Esophagus muscularis mucosa (tissue), 4 donors: ENCODE measurements around the gene ZNF578. TPM values are rescaled to one million over a fixed set of nuclear protein-coding genes. Genes with fewer than 3 reads are reported as not detected.
"Not testable (repeated sequence)": the region's sequence is repeated elsewhere in the genome, so short reads cannot be mapped to it uniquely, and the experiment has no call there.

Source experiments
- DNase-seq: peaks from one replicate; pipeline ENCODE4 v3.0.0-alpha.2; 2017; ENCODE audit errors: extremely low spot score
- H3K27ac ChIP-seq, 4 donors: fragments of 200-600 bp; sonication (generic); replicated peaks in 1 of 4; 1 replicate in 3 of 4; 2 replicates in 1 of 4; pipeline ENCODE4 v1.5.1; 2016 to 2019; ENCODE audit warnings: mild to moderate bottlenecking in 1 of 4
- H3K27me3 ChIP-seq, 4 donors: fragments of 200-600 bp; sonication (generic); one replicate each; pipeline versions ENCODE4 v1.5.1 to v1.6.0; 2016 to 2019
- H3K36me3 ChIP-seq, 4 donors: fragments of 200-600 bp; sonication (generic); one replicate each; pipeline ENCODE4 v1.5.1; 2016 to 2019
- H3K4me1 ChIP-seq, 4 donors: fragments of 200-600 bp; sonication (generic); one replicate each; pipeline ENCODE4 v1.5.1; 2016 to 2019
- H3K4me3 ChIP-seq, 4 donors: fragments of 200-600 bp; sonication (generic); 1 replicate in 2 of 4; 2 replicates in 2 of 4; pipeline ENCODE4 v1.5.1; 2016 to 2019; ENCODE audit warnings: mild to moderate bottlenecking in 4 of 4, moderate library complexity in 1 of 4
- H3K9me3 ChIP-seq, 4 donors: fragments of 200-600 bp; sonication (generic); 1 replicate in 3 of 4; 2 replicates in 1 of 4; pipeline ENCODE4 v1.5.1; 2016 to 2019
- EP300 ChIP-seq: sonication (generic); formaldehyde crosslinking; IDR thresholded peaks from one replicate; pipeline ENCODE4 v1.6.1; 2017; ENCODE audit warnings: antibody characterized with exemption
- POLR2A ChIP-seq: fragments of 450-650 bp; IDR thresholded peaks from one replicate; pipeline ENCODE4 v1.6.1; 2017; ENCODE audit warnings: antibody characterized with exemption, moderate library complexity, mild to moderate bottlenecking, low read depth
- POLR2AphosphoS5 ChIP-seq, 2 donors: sonication (generic); formaldehyde crosslinking; IDR thresholded peaks; one replicate each; pipeline ENCODE4 v1.6.1; 2017; ENCODE audit warnings: antibody characterized with exemption in 2 of 2
- WGBS: methylation state at CpG from one replicate; pipeline ENCODE4 v1.1.5; 2018; 5-methylcytosine and 5-hydroxymethylcytosine counted together
- intact Hi-C: fragments of 100-400 bp; cut with DNase I; formaldehyde crosslinking; loops from one replicate; pipeline ENCODE4 v1.15.1; 2023
- total RNA-seq, 4 donors: library from RNA; depleted of rRNA; stranded (reverse); fragments of >200 nt; gene quantifications; one replicate each; pipeline versions ENCODE4 v1.1.0 to v1.2.1, GENCODE V29; 2016
- TF ChIP-seq, protein P1 (sequence below), 3 experiments: fragments of 200-600 bp in 2 of 3; fragments of 450-650 bp in 1 of 3; sonication (generic) in 2 of 3; IDR thresholded peaks; one replicate each; pipeline ENCODE4 v1.5.1; 2017 to 2019; ENCODE audit warnings: antibody characterized with exemption in 3 of 3, mild to moderate bottlenecking in 2 of 3, moderate library complexity in 1 of 3

ZNF578 gene
- total RNA-seq, 4 donors from 2014 or later, result 1.4 to 4.2 (median 3.2) TPM

GRCh38 chr19:52532480-52532879 is 79.1 kb downstream of the ZNF578 start:
- peaks cover 23 to 39% (median 27%) of the 10 kb centered on the region in 4 donors for H3K4me1 ChIP-seq
- peaks cover 5 to 15% (median 5%) of the 10 kb centered on the region in 4 donors for H3K36me3 ChIP-seq
- H3K27ac ChIP-seq, result no peak overlapping the region
- WGBS, result 75% methylated on average over 2 of the region's 2 CpGs
- no peaks in the 10 kb centered on the region for H3K9me3 ChIP-seq
- no peak for DNase-seq
- no peak overlapping the region for H3K4me3 ChIP-seq
- H3K27me3 ChIP-seq, result no peaks in the 10 kb centered on the region
- intact Hi-C loops, result no loop called here
- TF ChIP-seq POLR2AphosphoS5 (IDR thresholded peaks at IDR 0.05) (no peak), POLR2A (no peak), EP300 (no peak)
- TF ChIP-seq, protein P1, sequence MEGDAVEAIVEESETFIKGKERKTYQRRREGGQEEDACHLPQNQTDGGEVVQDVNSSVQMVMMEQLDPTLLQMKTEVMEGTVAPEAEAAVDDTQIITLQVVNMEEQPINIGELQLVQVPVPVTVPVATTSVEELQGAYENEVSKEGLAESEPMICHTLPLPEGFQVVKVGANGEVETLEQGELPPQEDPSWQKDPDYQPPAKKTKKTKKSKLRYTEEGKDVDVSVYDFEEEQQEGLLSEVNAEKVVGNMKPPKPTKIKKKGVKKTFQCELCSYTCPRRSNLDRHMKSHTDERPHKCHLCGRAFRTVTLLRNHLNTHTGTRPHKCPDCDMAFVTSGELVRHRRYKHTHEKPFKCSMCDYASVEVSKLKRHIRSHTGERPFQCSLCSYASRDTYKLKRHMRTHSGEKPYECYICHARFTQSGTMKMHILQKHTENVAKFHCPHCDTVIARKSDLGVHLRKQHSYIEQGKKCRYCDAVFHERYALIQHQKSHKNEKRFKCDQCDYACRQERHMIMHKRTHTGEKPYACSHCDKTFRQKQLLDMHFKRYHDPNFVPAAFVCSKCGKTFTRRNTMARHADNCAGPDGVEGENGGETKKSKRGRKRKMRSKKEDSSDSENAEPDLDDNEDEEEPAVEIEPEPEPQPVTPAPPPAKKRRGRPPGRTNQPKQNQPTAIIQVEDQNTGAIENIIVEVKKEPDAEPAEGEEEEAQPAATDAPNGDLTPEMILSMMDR (IDR thresholded peaks at IDR 0.05), result no peak

DNA sequence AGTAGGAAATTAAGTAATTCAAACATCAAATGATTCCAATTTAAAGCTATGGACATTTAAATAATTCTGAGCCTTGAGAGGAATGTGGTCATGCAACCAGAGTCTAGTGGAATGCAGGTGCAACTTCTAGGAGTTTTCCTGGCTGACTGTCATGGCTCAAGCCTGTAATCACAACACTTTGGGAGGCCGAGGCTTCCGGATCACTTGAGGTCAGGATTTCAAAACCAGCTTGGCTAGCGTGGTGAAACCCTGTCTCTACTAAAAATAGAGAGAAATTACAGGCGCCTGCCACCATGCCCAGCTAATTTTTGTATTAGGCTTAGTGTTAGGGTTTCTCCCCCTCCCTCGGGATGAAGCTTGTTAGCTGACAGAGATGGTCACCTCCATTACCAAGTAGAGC is 80.5 kb downstream of the ZNF578 start:
- H3K36me3 ChIP-seq, result peaks cover 5 to 15% (median 5%) of the 10 kb centered on the region in 4 donors
- TF ChIP-seq POLR2AphosphoS5 (IDR thresholded peaks at IDR 0.05) (no peak), POLR2A (no peak), EP300 (no peak)
- TF ChIP-seq, protein P1 (IDR thresholded peaks at IDR 0.05), result no peak
- peaks cover 11 to 29% (median 17%) of the 10 kb centered on the region in 4 donors for H3K4me1 ChIP-seq
- 83% methylated on average over 5 of the region's 5 CpGs for WGBS
- H3K4me3 ChIP-seq, result no peak overlapping the region
- no peaks in the 10 kb centered on the region for H3K9me3 ChIP-seq
- no peak overlapping the region for H3K27ac ChIP-seq
- intact Hi-C loops, result no loop called here
- no peak for DNase-seq
- no peaks in the 10 kb centered on the region for H3K27me3 ChIP-seq

- intact Hi-C loops, H3K27me3 ChIP-seq, DNase-seq, H3K9me3 ChIP-seq: not testable (repeated sequence)
- 3% methylated on average over 12 of the region's 15 CpGs for WGBS
- Histone ChIP-seq H3K27ac (peak overlapping the region; percentile 69 to 91 (median 84)), H3K4me3 (peak overlapping the region; percentile 62 to 80 (median 65)), H3K4me1 (peaks cover 8 to 22% (median 15%) of the 10 kb centered on the region in 4 donors), H3K36me3 (peaks cover 5 to 19% (median 5%) of the 10 kb centered on the region in 4 donors)
These were observed 82.0 kb downstream of the ZNF578 start for GRCh38 chr19:52535385-52535770.

- Histone ChIP-seq H3K4me3 (peak overlapping the region; percentile 62 to 80 (median 65)), H3K9me3 (no peaks in the 10 kb centered on the region), H3K36me3 (peaks cover 5 to 19% (median 5%) of the 10 kb centered on the region in 4 donors), H3K27ac (peak overlapping the region; percentile 69 to 91 (median 84)), H3K4me1 (peaks cover 8 to 22% (median 15%) of the 10 kb centered on the region in 4 donors), H3K27me3 (no peaks in the 10 kb centered on the region)
- intact Hi-C loops, result no loop called here
- TF ChIP-seq EP300, result no peak
- no peak for TF ChIP-seq POLR2A
- TF ChIP-seq, protein P1 (IDR thresholded peaks at IDR 0.05), result peak; percentile 11 to 47 (median 20)
- TF ChIP-seq POLR2AphosphoS5 (IDR thresholded peaks at IDR 0.05), result peak in 1 of 2 donors; percentile 61
- DNase-seq, result peak; percentile 96
- WGBS, result under 1% methylated on average over 24 of the region's 50 CpGs
These were observed 82.6 kb downstream of the ZNF578 start for GRCh38 chr19:52535771-52536447.

GRCh38 chr19:52536448-52536800 is 83.1 kb downstream of the ZNF578 start:
- 6% methylated on average over 9 of the region's 17 CpGs for WGBS
- no peak for DNase-seq
- Histone ChIP-seq H3K4me3 (peak overlapping the region; percentile 62 to 80 (median 65)), H3K27ac (peak overlapping the region; percentile 69 to 91 (median 84)), H3K9me3 (no peaks in the 10 kb centered on the region), H3K36me3 (peaks cover 5 to 19% (median 5%) of the 10 kb centered on the region in 4 donors), H3K4me1 (peaks cover 8 to 22% (median 15%) of the 10 kb centered on the region in 4 donors), H3K27me3 (no peaks in the 10 kb centered on the region)
- no peak for TF ChIP-seq EP300
- TF ChIP-seq POLR2A, result no peak
- no peak for TF ChIP-seq POLR2AphosphoS5 (IDR thresholded peaks at IDR 0.05)
- intact Hi-C loops, result no loop called here

DNA sequence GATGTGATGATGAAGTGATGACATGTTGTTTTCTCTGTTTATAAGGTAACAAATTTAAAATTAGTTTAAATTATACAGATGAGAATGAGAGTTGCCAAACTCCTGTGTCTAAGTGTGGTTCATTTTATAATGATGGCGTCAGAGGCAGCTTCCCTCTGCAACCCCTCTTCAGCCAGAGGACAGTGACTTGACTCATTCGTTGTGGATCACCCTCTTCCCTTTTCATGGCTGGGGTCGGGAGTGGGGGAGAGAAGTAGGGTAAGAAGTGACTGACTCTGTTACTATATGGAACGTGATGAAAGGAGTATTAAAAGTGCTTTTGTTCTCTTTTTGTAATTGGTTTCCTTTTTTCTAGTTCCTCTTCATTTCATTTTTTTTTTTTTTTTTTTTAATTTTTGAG is 85.5 kb downstream of the ZNF578 start:
- DNase-seq, H3K27me3 ChIP-seq, H3K27ac ChIP-seq, H3K9me3 ChIP-seq, H3K4me3 ChIP-seq, intact Hi-C loops: not testable (repeated sequence)
- H3K36me3 ChIP-seq, result peaks cover 7 to 17% (median 9%) of the 10 kb centered on the region in 4 donors
- peaks cover 8 to 22% (median 15%) of the 10 kb centered on the region in 4 donors for H3K4me1 ChIP-seq
- WGBS, result 48% methylated on average over 3 of the region's 4 CpGs

GRCh38 chr19:52541176-52541575 is 87.8 kb downstream of the ZNF578 start:
- DNase-seq, H3K27me3 ChIP-seq, H3K27ac ChIP-seq, intact Hi-C loops, H3K4me3 ChIP-seq, H3K9me3 ChIP-seq: not testable (repeated sequence)
- peaks cover 0 to 10% (median 4%) of the 10 kb centered on the region in 4 donors for H3K4me1 ChIP-seq
- WGBS, result 98% methylated on average over 5 of the region's 5 CpGs
- peaks cover 22 to 36% (median 31%) of the 10 kb centered on the region in 4 donors for H3K36me3 ChIP-seq
